ENCODE measurements around the gene STXBP6. TPM values are rescaled to one million over a fixed set of nuclear protein-coding genes. Genes with fewer than 3 reads are reported as not detected.

STXBP6 gene
- total RNA-seq, 4 donors from 2014 or later, result 2.6 to 5.5 (median 4.4) TPM

DNA sequence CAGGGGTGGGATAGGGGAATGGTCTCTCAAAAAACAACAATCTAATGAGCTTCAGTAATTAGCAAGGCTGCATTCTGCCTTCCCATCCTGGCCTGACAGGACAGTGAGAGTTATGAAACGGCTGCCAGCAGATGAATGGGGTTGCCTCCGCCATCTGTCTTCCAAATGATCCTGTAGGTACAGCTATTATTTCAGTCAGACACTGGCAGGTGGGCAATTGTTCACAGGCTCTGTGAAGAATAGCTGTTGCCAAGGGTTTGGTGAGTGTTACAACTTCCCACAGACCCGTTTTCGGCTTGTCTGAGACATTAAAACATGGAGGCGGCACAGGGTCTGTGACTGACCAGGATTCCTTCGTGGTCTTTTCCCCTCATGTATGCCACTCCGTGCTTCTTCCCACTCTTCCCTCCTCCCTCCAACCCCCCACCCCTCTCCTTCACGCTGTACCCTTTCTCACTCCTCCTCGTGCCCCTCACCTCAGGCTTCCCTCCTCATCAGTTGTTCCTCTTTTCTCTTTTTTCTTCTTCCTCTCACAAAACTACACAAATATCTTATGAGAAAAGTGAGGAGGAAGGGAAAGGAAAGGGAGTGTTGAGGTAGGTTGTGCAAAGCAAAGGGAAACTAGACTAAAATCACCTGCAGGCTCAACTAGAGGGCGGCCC, 255.2 kb downstream of the STXBP6 start:
- TF ChIP-seq POLR2A (IDR thresholded peaks at IDR 0.05), result no peak
- TF ChIP-seq, protein P1, sequence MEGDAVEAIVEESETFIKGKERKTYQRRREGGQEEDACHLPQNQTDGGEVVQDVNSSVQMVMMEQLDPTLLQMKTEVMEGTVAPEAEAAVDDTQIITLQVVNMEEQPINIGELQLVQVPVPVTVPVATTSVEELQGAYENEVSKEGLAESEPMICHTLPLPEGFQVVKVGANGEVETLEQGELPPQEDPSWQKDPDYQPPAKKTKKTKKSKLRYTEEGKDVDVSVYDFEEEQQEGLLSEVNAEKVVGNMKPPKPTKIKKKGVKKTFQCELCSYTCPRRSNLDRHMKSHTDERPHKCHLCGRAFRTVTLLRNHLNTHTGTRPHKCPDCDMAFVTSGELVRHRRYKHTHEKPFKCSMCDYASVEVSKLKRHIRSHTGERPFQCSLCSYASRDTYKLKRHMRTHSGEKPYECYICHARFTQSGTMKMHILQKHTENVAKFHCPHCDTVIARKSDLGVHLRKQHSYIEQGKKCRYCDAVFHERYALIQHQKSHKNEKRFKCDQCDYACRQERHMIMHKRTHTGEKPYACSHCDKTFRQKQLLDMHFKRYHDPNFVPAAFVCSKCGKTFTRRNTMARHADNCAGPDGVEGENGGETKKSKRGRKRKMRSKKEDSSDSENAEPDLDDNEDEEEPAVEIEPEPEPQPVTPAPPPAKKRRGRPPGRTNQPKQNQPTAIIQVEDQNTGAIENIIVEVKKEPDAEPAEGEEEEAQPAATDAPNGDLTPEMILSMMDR (IDR thresholded peaks at IDR 0.05 in 4 of 5, conservative IDR thresholded peaks at IDR 0.05 in 1 of 5), result no peak
- Histone ChIP-seq H3K36me3 (no peaks in the 10 kb centered on the region), H3K27me3 (no peaks in the 10 kb centered on the region), H3K4me1 (no peaks in the 10 kb centered on the region), H3K4me3 (no peak overlapping the region), H3K27ac (no peak overlapping the region), H3K9me3 (no peaks in the 10 kb centered on the region)
- DNase-seq (no peak), ATAC-seq (no peak)
- in situ Hi-C loops (cut with MboI; ENCODE audit: low sequenced_read_pairs in 4 of 4) (no loop called here), intact Hi-C loops (cut with DNase I; ENCODE audit: low total_unique reads) (no loop called here)

DNA sequence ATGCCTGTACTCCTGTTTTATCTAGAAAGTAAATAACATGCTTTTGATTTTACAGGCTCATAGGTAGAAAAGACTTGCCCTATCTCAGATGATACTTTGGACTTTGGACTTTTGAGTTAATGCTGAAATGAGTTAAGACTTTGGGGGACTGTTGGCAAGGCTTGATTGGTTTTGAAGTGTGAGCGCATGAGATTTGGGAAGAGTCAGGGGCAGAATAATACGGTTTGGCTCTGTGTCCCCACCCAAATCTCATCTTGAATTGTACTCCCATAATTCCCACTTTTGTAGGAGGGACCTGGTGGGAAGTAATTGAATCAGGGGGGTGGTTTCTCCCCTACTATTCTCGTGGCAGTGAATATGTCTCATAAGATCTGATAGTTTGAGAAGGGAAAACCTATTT, 259.8 kb downstream of the STXBP6 start:
- no peaks in the 10 kb centered on the region for H3K36me3 ChIP-seq
- H3K4me1 ChIP-seq, result peaks cover 0 to 3% of the 10 kb centered on the region in 2 donors
- H3K9me3 ChIP-seq, result no peaks in the 10 kb centered on the region
- no peak for ATAC-seq
- no peak overlapping the region for H3K4me3 ChIP-seq
- TF ChIP-seq, protein P1 (IDR thresholded peaks at IDR 0.05 in 4 of 5, conservative IDR thresholded peaks at IDR 0.05 in 1 of 5), result no peak
- no peak for TF ChIP-seq POLR2A (IDR thresholded peaks at IDR 0.05)
- no peak overlapping the region for H3K27ac ChIP-seq
- in situ Hi-C loops (cut with MboI; ENCODE audit: low sequenced_read_pairs in 4 of 4), result no loop called here
- H3K27me3 ChIP-seq, result no peaks in the 10 kb centered on the region
- intact Hi-C loops (cut with DNase I; ENCODE audit: low total_unique reads), result no loop called here
- no peak for DNase-seq

DNA sequence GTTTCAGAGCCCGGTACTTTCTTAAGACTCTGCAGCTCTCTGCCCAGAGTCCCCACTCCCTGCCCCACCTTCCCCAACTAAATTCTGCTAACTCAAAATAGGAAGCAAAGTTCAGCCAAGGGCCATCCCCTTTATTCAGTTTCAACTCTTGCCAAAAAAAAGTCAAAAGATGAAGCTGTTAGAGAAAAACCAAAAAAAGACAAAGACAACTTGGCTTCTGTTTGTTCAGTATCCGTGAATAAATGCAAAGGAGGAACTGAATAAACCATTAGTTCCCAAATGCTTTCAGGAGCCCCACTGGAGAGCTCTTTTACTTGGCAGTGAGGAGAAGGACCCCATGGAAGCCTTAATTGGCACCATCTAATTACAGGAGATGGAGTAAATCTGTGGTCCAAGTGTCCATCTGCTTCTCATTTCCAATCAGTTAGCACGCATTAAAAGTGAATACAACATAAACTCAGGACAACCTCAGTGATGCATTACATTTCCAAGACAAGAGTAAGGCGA, 260.5 kb downstream of the STXBP6 start:
- DNase-seq (no peak), ATAC-seq (no peak)
- Histone ChIP-seq H3K27ac (no peak overlapping the region), H3K36me3 (no peaks in the 10 kb centered on the region), H3K4me3 (no peak overlapping the region), H3K9me3 (no peaks in the 10 kb centered on the region), H3K4me1 (peaks cover 0 to 3% of the 10 kb centered on the region in 2 donors), H3K27me3 (no peaks in the 10 kb centered on the region)
- intact Hi-C loops (cut with DNase I; ENCODE audit: low total_unique reads), result no loop called here
- TF ChIP-seq POLR2A (IDR thresholded peaks at IDR 0.05), result no peak
- TF ChIP-seq, protein P1 (IDR thresholded peaks at IDR 0.05 in 4 of 5, conservative IDR thresholded peaks at IDR 0.05 in 1 of 5), result no peak
- in situ Hi-C loops (cut with MboI; ENCODE audit: low sequenced_read_pairs in 4 of 4), result no loop called here

DNA sequence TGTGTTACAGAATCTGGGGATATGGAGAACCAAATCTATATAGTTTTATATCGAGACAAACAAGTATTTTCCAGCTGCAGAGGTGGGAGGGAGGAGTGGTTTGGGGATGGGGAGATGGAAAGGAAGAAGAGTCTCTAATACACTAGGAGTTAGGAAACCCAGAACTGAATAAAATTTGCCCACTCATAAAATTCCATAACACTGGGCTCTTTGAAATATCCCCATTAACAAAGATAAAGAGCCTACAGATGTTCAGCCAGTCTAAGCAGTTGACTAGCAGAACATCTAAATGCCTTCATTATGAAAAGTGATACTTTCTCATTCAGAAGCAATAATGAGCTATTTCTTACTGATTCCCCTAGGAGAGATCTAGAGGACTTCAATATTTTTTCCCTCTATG, 264.2 kb downstream of the STXBP6 start:
- Histone ChIP-seq H3K4me1 (peaks cover 0 to 3% of the 10 kb centered on the region in 2 donors), H3K9me3 (no peaks in the 10 kb centered on the region), H3K27ac (no peak overlapping the region), H3K36me3 (no peaks in the 10 kb centered on the region), H3K27me3 (no peaks in the 10 kb centered on the region), H3K4me3 (no peak overlapping the region)
- TF ChIP-seq POLR2A (IDR thresholded peaks at IDR 0.05), result no peak
- TF ChIP-seq, protein P1 (IDR thresholded peaks at IDR 0.05 in 4 of 5, conservative IDR thresholded peaks at IDR 0.05 in 1 of 5), result no peak
- DNase-seq, result no peak
- in situ Hi-C loops (cut with MboI; ENCODE audit: low sequenced_read_pairs in 4 of 4), result no loop called here
- intact Hi-C loops (cut with DNase I; ENCODE audit: low total_unique reads), result no loop called here
- no peak for ATAC-seq
